Measurements from ENCODE around the gene UPK3B.
"Not testable (repeated sequence)": the region's sequence is repeated elsewhere in the genome, so short reads cannot be mapped to it uniquely, and the experiment has no call there.

Gene UPK3B

DNA sequence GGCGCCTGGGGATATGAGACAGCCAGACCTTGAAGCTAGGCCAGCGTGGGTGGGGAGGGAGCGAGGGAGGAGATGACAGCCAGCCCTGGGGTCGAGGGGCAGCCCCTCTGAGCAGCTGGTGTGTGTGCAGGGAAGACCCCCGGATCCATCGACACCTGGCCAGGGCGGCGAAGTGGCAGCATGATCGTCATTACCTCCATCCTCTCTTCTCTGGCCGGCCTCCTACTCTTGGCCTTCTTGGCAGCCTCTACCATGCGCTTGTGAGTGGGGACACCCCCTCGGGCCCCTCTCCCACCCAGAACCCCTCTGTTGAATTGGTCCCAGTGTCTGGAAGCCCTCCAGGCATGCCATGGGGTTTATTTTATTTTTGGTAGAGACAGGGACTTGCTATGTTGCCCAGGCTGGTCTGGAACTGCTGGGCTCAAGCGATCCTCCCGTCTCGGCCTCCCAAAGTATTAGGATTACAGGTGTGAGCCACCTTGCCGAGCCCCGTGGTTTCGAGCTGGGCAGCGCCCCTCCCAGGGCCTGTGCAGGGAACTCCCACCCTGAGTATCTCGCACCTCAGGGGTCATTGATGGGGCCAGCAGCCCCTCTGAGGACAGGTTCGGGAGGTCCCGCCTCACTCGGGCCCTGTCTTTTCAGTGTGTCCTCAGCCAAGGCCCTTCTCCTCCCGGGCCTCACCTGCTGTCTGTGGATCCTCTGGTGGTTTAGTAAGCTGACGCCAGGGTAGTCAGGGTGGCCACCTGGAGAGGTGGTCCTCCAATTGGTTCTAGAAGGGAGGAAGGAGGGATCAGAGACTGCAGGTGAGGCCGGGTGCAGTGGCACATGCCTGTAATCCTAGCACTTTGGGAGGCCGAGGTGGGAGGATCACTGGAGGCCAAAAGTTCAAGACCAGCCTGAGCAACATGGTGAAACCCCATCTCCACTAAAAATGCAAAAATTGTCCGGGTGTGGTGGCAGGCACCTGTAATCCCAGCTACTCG, 3.8 kb downstream of the UPK3B start:
- DNase-seq (ENCODE audit: low read depth), result no peak

DNA sequence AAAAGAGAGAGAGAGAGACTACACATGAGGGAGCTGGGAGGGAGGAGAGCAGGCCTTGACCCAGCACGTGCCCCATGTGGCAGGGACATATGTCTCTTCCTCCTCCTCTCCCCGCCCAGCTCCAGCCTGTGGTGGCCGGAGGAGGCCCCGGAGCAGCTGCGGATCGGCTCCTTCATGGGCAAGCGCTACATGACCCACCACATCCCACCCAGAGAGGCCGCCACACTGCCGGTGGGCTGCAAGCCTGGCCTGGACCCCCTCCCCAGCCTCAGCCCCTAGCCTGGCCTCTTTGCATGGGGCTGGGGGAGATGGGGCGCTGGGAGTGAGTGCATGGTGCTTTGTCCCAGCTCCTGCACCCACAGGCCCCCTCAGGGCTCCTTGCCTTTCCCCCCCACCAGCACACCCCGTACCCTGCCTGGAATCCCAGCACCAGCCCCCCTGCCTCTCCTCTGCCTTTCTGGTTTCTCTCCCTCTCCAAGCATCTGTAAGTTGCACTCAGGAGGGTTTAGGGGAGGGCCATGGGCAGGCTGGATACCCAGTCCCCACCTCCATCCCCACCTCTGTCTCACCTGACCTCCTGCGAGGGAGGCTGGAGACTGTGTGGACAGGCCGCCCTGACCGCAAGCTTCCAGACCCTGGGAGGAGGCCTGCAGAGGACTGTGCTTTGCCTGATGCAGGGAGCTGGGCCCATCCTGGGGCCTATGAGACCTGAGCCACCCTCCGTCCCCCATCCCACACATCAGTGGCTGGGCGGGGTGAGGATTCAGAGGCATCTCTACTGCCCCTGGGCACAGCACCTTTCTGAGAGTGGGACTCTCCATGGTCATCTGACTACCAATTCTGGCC, 4.8 kb downstream of the UPK3B start:
- DNase-seq (ENCODE audit: low read depth), result no peak

DNA sequence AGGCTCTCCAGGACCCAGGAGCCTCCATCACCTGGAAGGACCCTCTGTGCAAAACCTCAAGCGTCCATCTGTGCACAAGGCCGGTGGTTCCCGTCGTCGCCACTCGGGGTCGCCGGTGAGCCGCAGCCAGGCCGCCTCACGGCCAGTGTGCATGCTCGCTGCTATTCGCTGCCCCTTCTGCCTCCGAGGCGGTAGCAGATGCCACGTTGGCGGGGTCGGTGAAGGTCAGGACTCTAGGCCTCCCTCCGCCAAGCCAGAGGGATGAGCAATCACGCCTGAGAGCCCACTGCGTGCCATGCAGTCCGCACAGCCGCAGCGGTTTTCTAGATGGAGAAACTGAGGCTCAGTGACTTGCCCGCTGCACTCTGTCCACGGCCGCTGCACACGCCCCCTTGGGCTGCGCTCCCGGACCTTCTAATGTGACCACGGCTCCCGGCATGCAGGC, 5.7 kb downstream of the UPK3B start:
- DNase-seq (ENCODE audit: low read depth), result no peak

DNA sequence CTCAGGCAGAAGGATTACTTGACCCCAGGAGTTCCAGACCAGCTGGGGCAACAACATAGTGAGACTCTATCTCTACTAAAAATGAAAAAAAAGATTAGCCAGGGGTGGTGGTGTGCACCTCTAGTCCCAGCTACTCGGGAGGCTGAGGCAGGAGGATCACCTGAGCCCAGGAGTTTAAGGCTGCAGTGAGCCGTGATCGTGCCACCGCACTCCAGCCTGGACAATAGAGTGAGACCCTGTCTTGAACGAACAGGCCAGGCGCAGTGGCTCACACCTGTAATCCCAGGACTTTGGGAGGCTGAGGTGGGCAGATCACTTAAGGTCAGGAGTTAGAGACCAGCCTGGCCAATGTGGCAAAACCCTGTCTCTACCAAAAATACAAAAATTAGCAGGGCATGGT, 6.6 kb downstream of the UPK3B start:
- not testable (repeated sequence) for DNase-seq (ENCODE audit: low read depth)

DNA sequence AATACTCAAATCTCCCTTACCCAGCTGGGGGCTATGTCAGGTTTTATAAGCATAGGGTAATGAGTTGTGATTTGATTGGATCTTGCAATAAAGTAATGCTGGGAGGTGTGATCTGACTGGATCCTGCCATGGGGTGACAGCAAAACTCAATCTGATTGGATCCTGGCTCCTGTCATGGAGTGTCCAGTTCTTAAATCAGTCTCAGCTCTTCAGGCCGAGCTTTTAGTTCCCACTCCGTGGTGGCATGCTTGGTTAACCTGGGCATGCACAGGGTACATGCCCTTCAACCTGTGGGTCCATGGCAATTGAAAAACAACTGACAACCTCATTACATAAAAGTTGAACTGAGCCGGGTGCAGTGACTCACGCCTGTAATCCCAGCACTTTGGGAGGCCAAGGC, 15.8 kb downstream of the UPK3B start:
- DNase-seq (ENCODE audit: low read depth), result not testable (repeated sequence)

DNA sequence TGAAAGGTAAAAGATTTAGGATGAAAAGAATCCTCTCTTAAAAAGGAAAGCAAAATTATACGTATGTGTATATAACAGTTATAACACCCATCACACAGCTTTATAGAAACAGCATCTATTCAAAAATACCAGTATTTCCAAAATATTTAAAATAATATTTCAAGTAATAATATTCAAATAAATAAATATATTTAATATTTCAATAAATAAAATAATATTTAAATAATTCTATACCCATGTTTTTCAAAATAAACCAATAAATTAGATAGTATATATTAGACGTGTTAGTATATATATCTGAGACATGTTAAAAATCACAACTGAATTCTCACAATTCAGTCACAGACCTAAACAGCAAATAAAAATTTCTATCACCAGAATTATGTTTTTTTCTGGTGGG, 21.3 kb downstream of the UPK3B start:
- not testable (repeated sequence) for DNase-seq (ENCODE audit: low read depth)

DNA sequence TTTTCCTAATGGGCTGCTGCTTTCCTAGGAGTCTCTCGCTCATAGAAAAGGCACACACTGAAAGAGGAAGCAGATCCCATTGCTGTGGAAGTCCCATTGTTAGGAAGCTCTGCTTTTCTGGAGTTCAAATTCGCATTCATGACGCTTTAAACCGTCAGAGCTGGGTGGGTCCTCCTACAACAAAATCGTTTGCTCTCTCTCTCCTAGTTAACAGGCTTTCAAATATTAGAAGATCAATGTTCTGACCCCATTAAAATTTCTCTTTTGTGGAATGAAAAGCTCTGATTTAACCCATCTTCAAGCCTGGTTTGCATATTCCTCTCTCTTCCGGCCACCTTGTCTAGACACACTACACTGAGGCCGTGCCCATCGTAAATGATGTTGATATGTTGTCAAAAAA, 32.8 kb downstream of the UPK3B start, which contains the start of gene SPDYE16:
SPDYE16 (minus strand) TSS at position 101 of the 400 bp plus-strand sequence. CDS start 1,838 bp downstream, outside the sequence.
- not testable (repeated sequence) for DNase-seq (ENCODE audit: low read depth)

DNA sequence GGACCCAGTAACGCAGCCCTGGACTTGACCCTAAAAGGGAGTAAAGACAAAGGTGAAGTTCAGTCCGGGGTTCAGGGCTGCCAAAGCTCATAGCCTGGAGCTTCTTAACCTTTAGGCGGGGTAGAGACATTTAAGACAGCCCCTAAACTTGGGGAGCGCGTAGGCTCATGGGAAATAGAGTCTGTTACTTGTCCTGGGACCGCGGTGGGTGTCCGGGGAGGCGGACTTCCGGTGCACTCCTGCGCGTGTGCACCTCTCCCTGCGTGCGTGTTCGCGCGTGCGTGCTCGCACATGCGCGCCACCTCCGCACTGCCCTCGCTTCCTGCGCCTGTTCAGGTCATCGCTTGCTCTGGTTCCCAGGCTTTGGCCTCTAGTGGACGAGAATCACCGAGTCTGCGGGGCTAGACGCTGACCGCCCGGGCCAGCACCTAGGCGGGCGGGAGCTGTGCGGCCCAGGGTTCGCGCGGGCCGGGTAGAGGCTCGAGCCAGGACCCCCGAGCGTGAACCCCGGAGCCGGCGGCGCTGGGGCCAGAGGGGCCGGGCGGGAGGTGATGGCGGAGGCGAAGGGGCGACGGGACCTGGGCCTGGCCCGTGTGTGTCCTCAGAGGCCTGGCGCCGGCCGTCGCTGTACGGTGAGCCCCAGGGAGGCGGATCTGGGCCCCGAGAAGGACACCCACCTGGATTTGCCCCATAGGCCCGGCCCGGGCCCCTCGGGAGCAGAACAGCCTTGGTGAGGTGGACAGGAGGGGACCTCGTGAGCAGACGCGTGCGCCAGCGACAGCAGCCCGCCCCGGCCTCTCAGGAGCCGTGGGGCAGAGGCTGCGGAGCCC, 38.9 kb downstream of the UPK3B start:
- DNase-seq (ENCODE audit: low read depth), result peak; percentile 58

DNA sequence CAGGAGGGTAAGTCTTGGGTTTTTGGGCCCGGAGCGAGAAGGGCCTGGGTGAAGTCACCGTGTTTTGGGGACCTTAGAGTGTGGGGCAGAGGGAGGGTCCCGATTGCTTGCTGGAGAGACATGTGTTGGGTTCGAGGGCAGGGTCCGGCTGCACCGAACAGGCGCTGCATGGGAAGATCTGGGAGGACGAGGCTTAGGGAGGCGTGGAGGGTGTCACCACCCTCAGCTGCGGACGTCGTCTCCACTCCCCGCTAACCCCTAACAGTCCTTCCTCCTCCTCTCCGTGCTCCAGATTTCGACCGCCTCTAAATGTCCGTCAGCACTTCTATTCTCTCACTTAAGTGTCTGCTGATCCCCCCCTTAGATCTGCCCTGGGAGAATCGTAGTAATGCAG, 39.5 kb downstream of the UPK3B start:
- not testable (repeated sequence) for DNase-seq (ENCODE audit: low read depth)

DNA sequence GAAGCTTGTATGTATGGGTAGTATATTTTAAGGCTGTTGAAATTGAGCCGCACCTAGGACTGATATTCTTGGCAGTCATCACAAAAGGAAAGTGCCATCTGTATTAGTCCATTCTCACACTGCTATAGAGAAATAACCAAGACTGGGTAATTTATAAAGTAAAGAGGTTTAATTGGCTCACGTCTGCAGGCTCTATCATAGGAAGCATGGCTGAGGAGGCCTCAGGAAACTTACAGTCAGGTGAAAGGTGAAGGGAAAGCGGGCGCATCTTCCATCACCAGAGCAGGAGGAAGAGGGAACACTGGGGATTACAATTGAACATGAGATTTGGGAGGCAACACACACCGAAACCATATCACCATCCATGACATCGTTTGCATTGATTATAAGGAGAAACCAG, 41.6 kb downstream of the UPK3B start:
- DNase-seq (ENCODE audit: low read depth), result not testable (repeated sequence)

DNA sequence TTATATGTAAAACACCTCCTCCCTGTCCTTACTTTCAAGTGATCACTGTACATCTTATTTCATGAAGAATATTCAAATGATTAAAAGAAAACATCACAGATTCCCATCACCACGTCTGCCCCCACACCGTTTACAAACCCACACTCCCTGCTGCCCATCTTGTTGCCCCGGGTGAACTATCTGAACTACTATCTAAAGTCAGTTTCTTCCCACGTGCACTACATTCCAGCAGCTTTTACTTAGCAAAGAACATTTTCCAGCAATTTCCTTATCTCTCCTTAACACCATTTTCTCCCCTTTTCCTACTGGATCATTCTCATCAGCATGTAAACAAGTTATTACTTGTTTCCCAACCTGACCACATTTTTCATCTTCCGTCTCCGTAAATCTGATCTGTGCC, 49.3 kb downstream of the UPK3B start:
- not testable (repeated sequence) for DNase-seq (ENCODE audit: low read depth)

DNA sequence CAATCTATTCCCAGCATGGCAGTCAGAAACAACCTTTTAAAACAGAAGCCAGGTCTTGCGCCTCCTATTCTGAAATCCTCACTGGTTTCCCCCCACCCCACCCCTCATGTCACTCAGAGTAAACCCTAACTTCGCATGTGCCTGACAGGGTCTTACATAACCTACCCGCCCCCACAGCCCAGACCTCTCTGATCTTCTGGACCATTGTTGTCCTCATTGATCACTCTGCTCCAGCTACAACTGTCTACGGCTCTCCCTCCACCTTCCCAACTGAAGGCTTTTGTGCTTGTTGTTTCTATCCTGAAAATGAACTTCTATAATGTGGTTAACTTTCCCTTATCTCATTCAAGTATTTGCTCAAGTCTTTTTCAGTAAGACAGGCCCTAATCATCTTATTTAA, 49.8 kb downstream of the UPK3B start:
- not testable (repeated sequence) for DNase-seq (ENCODE audit: low read depth)

DNA sequence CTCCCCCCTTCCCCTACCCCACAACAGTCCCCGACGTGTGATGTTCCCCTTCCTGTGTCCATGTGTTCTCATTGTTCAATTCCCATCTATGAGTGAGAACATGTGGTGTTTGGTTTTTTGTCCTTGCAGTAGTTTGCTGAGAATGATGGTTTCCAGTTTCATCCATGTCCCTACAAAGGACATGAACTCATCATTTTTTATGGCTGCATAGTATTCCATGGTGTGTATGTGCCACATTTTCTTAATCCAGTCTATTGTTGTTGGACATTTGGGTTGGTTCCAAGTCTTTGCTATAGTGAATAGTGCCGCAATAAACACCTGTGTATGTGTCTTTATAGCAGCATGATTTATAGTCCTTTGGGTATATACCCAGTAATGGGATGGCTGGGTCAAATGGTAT, 51.0 kb downstream of the UPK3B start:
- not testable (repeated sequence) for DNase-seq (ENCODE audit: low read depth)

DNA sequence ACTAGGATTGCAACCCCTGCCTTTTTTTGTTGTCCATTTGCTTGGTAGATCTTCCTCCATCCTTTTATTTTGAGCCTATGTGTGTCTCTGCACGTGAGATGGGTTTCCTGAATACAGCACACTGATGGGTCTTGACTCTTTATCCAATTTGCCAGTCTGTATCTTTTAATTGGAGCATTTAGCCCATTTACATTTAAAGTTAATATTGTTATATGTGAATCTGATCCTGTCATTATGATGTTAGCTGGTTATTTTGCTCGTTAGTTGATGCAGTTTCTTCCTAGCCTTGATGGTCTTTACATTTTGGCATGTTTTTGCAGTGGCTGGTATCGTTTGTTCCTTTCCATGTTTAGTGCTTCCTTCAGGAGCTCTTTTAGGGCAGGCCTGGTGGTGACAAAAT, 54.6 kb downstream of the UPK3B start:
- not testable (repeated sequence) for DNase-seq (ENCODE audit: low read depth)

Data from stimulated activated CD8-positive, alpha-beta memory T cell treated with anti-CD3 and anti-CD28 coated beads, Interleukin-7, amount 100 ng/mL, for 24 hours (primary cell).